HepG2 (cell line): ENCODE measurements around the gene SH2D7. TPM values are rescaled to one million over a fixed set of nuclear protein-coding genes. Genes with fewer than 3 reads are reported as not detected.

ENCODE experiments used
- BCL6 ChIP-seq: IDR thresholded peaks from 2 replicates; pipeline ENCODE4 v1.6.1; 2016; ENCODE audit warnings: missing genetic modification reagents, missing compliant biosample characterization
- CBFB ChIP-seq: sonication (generic); formaldehyde crosslinking; IDR thresholded peaks from 2 replicates; pipeline ENCODE4 v1.4.0; 2020; ENCODE audit warnings: missing genetic modification reagents
- CERS6 ChIP-seq: sonication (generic); formaldehyde crosslinking; IDR thresholded peaks from 2 replicates; pipeline ENCODE4 v1.5.0; 2020; ENCODE audit warnings: missing genetic modification reagents
- FOSL1 ChIP-seq: sonication (generic); formaldehyde crosslinking; IDR thresholded peaks from 2 replicates; pipeline ENCODE4 v1.9.0; 2021; ENCODE audit warnings: missing genetic modification reagents, borderline replicate concordance
- FOXO4 ChIP-seq: sonication (generic); formaldehyde crosslinking; conservative IDR thresholded peaks from 2 replicates; pipeline ENCODE4 v1.8.1; 2023; ENCODE audit warnings: missing genetic modification reagents
- GABPB1 ChIP-seq: IDR thresholded peaks from 2 replicates; pipeline ENCODE4 v1.6.1; 2016; ENCODE audit warnings: mild to moderate bottlenecking, missing genetic modification reagents, moderate library complexity, missing compliant biosample characterization
- POLR2AphosphoS5 ChIP-seq: IDR thresholded peaks from 2 replicates; pipeline ENCODE4 v1.6.1; 2012; ENCODE audit warnings: low read depth, low read length
- POLR2G ChIP-seq: fragments of 200-400 bp; formaldehyde crosslinking; IDR thresholded peaks from 2 replicates; pipeline ENCODE4 v1.6.1; 2018; ENCODE audit warnings: mild to moderate bottlenecking, low read depth, low read length, moderate library complexity
- RAD21 ChIP-seq: fragments of 450-650 bp; formaldehyde crosslinking; IDR thresholded peaks from 2 replicates; pipeline ENCODE4 v1.5.0; 2020; ENCODE audit warnings: mild to moderate bottlenecking
- WIZ ChIP-seq: sonication (generic); formaldehyde crosslinking; IDR thresholded peaks from 2 replicates; pipeline ENCODE4 v1.5.1; 2020; ENCODE audit warnings: mild to moderate bottlenecking, missing genetic modification reagents
- ZFX ChIP-seq: sonication (generic); formaldehyde crosslinking; IDR thresholded peaks from 2 replicates; pipeline ENCODE4 v1.4.0; 2020; ENCODE audit warnings: mild to moderate bottlenecking, low read depth, missing genetic modification reagents, moderate library complexity
- ZHX2 ChIP-seq, 2 experiments: sonication (generic) in 1 of 2; formaldehyde crosslinking in 1 of 2; IDR thresholded peaks; 2 replicates each; pipeline versions ENCODE4 v1.6.1 to v1.9.0; 2014 to 2022; ENCODE audit warnings: antibody characterized with exemption in 1 of 2, borderline replicate concordance in 1 of 2, inconsistent platforms in 1 of 2, low read depth in 1 of 2, missing genetic modification reagents in 1 of 2
- ZKSCAN8 ChIP-seq: IDR thresholded peaks from 2 replicates; pipeline ENCODE4 v1.6.1; 2016; ENCODE audit warnings: borderline replicate concordance, missing genetic modification reagents, missing compliant biosample characterization
- ZNF230 ChIP-seq: sonication (generic); formaldehyde crosslinking; IDR thresholded peaks from 2 replicates; pipeline ENCODE4 v1.4.0; 2020; ENCODE audit warnings: mild to moderate bottlenecking, missing genetic modification reagents
- ZNF292 ChIP-seq: sonication (generic); formaldehyde crosslinking; IDR thresholded peaks from 2 replicates; pipeline ENCODE4 v1.8.1; 2022; ENCODE audit warnings: mild to moderate bottlenecking, low read depth, missing genetic modification reagents, borderline replicate concordance
- ZNF329 ChIP-seq: sonication (generic); formaldehyde crosslinking; IDR thresholded peaks from 2 replicates; pipeline ENCODE4 v1.9.0; 2021; ENCODE audit warnings: low read depth, mild to moderate bottlenecking, missing genetic modification reagents
- ZNF431 ChIP-seq: sonication (generic); formaldehyde crosslinking; IDR thresholded peaks from 2 replicates; pipeline ENCODE4 v1.9.0; 2022; ENCODE audit warnings: missing genetic modification reagents, low read depth, mild to moderate bottlenecking, borderline replicate concordance
- ZNF432 ChIP-seq: sonication (generic); formaldehyde crosslinking; IDR thresholded peaks from 2 replicates; pipeline ENCODE4 v1.5.0; 2020; ENCODE audit warnings: missing genetic modification reagents, mild to moderate bottlenecking, borderline replicate concordance
- ZNF598 ChIP-seq: sonication (generic); formaldehyde crosslinking; IDR thresholded peaks from 2 replicates; pipeline ENCODE4 v1.5.1; 2020; ENCODE audit warnings: mild to moderate bottlenecking, missing genetic modification reagents, borderline replicate concordance
- ZNF768 ChIP-seq: sonication (generic); formaldehyde crosslinking; IDR thresholded peaks from 2 replicates; pipeline ENCODE4 v1.4.0; 2020; ENCODE audit warnings: missing genetic modification reagents
- ZNF781 ChIP-seq: sonication (generic); formaldehyde crosslinking; IDR thresholded peaks from 2 replicates; pipeline ENCODE4 v1.5.1; 2020; ENCODE audit warnings: borderline replicate concordance, mild to moderate bottlenecking, missing genetic modification reagents; ENCODE audit errors: not compliant biosample characterization
- polyA plus RNA-seq, 8 experiments: library from polyadenylated mRNA; depleted of rRNA in 3 of 8; stranded (reverse) in 7 of 8; unstranded in 1 of 8; fragments of >200 nt; fragmentation: Illumina TruSeq in 4 of 8; extraction: Trizol in 4 of 8; gene quantifications; 2 replicates each; pipeline versions ENCODE4 v1.2.1 to v1.2.3, GENCODE V29; 2011 to 2016; ENCODE audit warnings: low read depth in 4 of 8, missing spikeins in 1 of 8, mixed read lengths in 1 of 8; ENCODE audit not compliant: insufficient read depth in 1 of 8
- total RNA-seq, 5 experiments: library from RNA; depleted of rRNA; stranded (reverse); fragments of >200 nt; fragmentation: Illumina TruSeq; extraction: Trizol; gene quantifications; 2 replicates each; pipeline ENCODE4 v1.2.3, GENCODE V29; 2016; ENCODE audit warnings: low read depth in 1 of 5

SH2D7 gene
- total and polyA plus RNA-seq, 2 of the 13 experiments (the other 11 are each of a cell fraction or from before 2014, with no cell fraction given): not detected

GRCh38 chr15:78077053-78077870 lies 15.1 kb upstream of the SH2D7 start, which contains the start of gene TBC1D2B (continued):
- TF ChIP-seq ZHX2 (IDR thresholded peaks at IDR 0.05; ENCODE audit: low read depth) (no peak), ZHX2 (CRISPR knock-in tag; IDR thresholded peaks at IDR 0.05; ENCODE audit: borderline replicate concordance) (no peak), ZNF432 (CRISPR knock-in tag) (no peak), POLR2G (no peak), CBFB (no peak), POLR2AphosphoS5 (no peak), BCL6 (CRISPR knock-in tag) (0 out of 2 replicates have a peak, but pooled peaks have one; percentile 8), ZKSCAN8 (CRISPR knock-in tag) (no peak), CERS6 (CRISPR knock-in tag) (no peak), ZNF768 (0 out of 2 replicates have a peak, but pooled peaks have one; percentile 60), FOXO4 (no peak), WIZ (CRISPR knock-in tag) (no peak), ZNF292 (CRISPR knock-in tag) (no peak), RAD21 (CRISPR knock-in tag) (peak; percentile 13; the same call in 1 of the 2 replicates), ZNF431 (no peak), ZNF329 (CRISPR knock-in tag) (0 out of 2 replicates have a peak, but pooled peaks have one; percentile 26), GABPB1 (CRISPR knock-in tag) (peak; percentile 75), ZFX (CRISPR knock-in tag) (peak; percentile 67), FOSL1 (CRISPR knock-in tag) (no peak), ZNF230 (CRISPR knock-in tag) (no peak), ZNF598 (no peak), ZNF781 (CRISPR knock-in tag) (no peak)
